ENCODE measurements around the gene KCNIP1.
"Not testable (repeated sequence)": the region's sequence is repeated elsewhere in the genome, so short reads cannot be mapped to it uniquely, and the experiment has no call there.

Gene KCNIP1

GRCh38 chr5:170757669-170758068, 253.8 kb downstream of the KCNIP1 start:
- H3K4me3 ChIP-seq (ENCODE audit: low read depth, low read length), result no peak overlapping the region
- TF ChIP-seq CTCF (IDR thresholded peaks at IDR 0.05; ENCODE audit: low read depth, low read length, missing control alignments), result no peak
- no peak for DNase-seq
- H3K27me3 ChIP-seq (replicated peaks), result no peaks in the 10 kb centered on the region
- H3K27ac ChIP-seq, result no peak overlapping the region
- H3K36me3 ChIP-seq (replicated peaks), result no peaks in the 10 kb centered on the region
- in situ Hi-C loops (cut with HindIII; ENCODE audit: low pct_ligation_motif_present, low sequenced_read_pairs), result no loop called here

GRCh38 chr5:170758481-170758880, 254.7 kb downstream of the KCNIP1 start:
- H3K4me3 ChIP-seq (ENCODE audit: low read depth, low read length), result no peak overlapping the region
- DNase-seq, result no peak
- H3K27ac ChIP-seq, result no peak overlapping the region
- H3K36me3 ChIP-seq (replicated peaks), result no peaks in the 10 kb centered on the region
- no peaks in the 10 kb centered on the region for H3K27me3 ChIP-seq (replicated peaks)
- no peak for TF ChIP-seq CTCF (IDR thresholded peaks at IDR 0.05; ENCODE audit: low read depth, low read length, missing control alignments)
- in situ Hi-C loops (cut with HindIII; ENCODE audit: low pct_ligation_motif_present, low sequenced_read_pairs), result no loop called here

- no peaks in the 10 kb centered on the region for H3K27me3 ChIP-seq (replicated peaks)
- no peaks in the 10 kb centered on the region for H3K36me3 ChIP-seq (replicated peaks)
- no peak for DNase-seq
- H3K27ac ChIP-seq, result no peak overlapping the region
- TF ChIP-seq CTCF (IDR thresholded peaks at IDR 0.05; ENCODE audit: low read depth, low read length, missing control alignments), result no peak
- H3K4me3 ChIP-seq (ENCODE audit: low read depth, low read length), result no peak overlapping the region
- in situ Hi-C loops (cut with HindIII; ENCODE audit: low pct_ligation_motif_present, low sequenced_read_pairs), result no loop called here
Observed at GRCh38 chr5:170760113-170760512, 256.3 kb downstream of the KCNIP1 start.

GRCh38 chr5:170761048-170761707, 257.4 kb downstream of the KCNIP1 start:
- in situ Hi-C loops (cut with HindIII; ENCODE audit: low pct_ligation_motif_present, low sequenced_read_pairs), result no loop called here
- no peaks in the 10 kb centered on the region for H3K36me3 ChIP-seq (replicated peaks)
- TF ChIP-seq CTCF (IDR thresholded peaks at IDR 0.05; ENCODE audit: low read depth, low read length, missing control alignments), result no peak
- no peaks in the 10 kb centered on the region for H3K27me3 ChIP-seq (replicated peaks)
- H3K4me3 ChIP-seq (ENCODE audit: low read depth, low read length), result no peak overlapping the region
- no peak overlapping the region for H3K27ac ChIP-seq
- DNase-seq, result no peak

- DNase-seq, result no peak
- TF ChIP-seq CTCF (IDR thresholded peaks at IDR 0.05; ENCODE audit: low read depth, low read length, missing control alignments), result no peak
- H3K36me3 ChIP-seq (replicated peaks), result no peaks in the 10 kb centered on the region
- in situ Hi-C loops (cut with HindIII; ENCODE audit: low pct_ligation_motif_present, low sequenced_read_pairs), result no loop called here
- H3K4me3 ChIP-seq (ENCODE audit: low read depth, low read length), result no peak overlapping the region
- no peak overlapping the region for H3K27ac ChIP-seq
- no peaks in the 10 kb centered on the region for H3K27me3 ChIP-seq (replicated peaks)
Observed at GRCh38 chr5:170761708-170762066, 257.9 kb downstream of the KCNIP1 start.

GRCh38 chr5:170762298-170762697, 258.5 kb downstream of the KCNIP1 start:
- H3K4me3 ChIP-seq (ENCODE audit: low read depth, low read length); DNase-seq; in situ Hi-C loops (cut with HindIII; ENCODE audit: low pct_ligation_motif_present, low sequenced_read_pairs); H3K27me3 ChIP-seq (replicated peaks); H3K27ac ChIP-seq; H3K36me3 ChIP-seq (replicated peaks): not testable (repeated sequence)

GRCh38 chr5:170765868-170766267, 262.0 kb downstream of the KCNIP1 start:
- H3K27ac ChIP-seq; in situ Hi-C loops (cut with HindIII; ENCODE audit: low pct_ligation_motif_present, low sequenced_read_pairs); H3K27me3 ChIP-seq (replicated peaks); H3K4me3 ChIP-seq (ENCODE audit: low read depth, low read length); DNase-seq; H3K36me3 ChIP-seq (replicated peaks): not testable (repeated sequence)

Measured in brain microvascular endothelial cell (primary cell).